Trophoblast cell (in vitro differentiated cells and primary cell): ENCODE results near the gene CCNY.

ENCODE experiments used
- DNase-seq, 2 donors: peaks; one replicate each; pipeline ENCODE4 v3.0.0-alpha.2; 2016
- H2AFZ ChIP-seq: 2 replicates; pipeline ENCODE4 v1.6.1; 2013; ENCODE audit warnings: low read length, moderate library complexity, mild to moderate bottlenecking; ENCODE audit not compliant: insufficient read depth, poor library complexity
- H2AK5ac ChIP-seq: 2 replicates; pipeline ENCODE4 v1.6.1; 2013; ENCODE audit warnings: mild to moderate bottlenecking, low read length
- H2BK120ac ChIP-seq: 2 replicates; pipeline ENCODE4 v1.6.1; 2013; ENCODE audit warnings: low read length, mild to moderate bottlenecking, moderate library complexity; ENCODE audit not compliant: insufficient read depth, poor library complexity
- H2BK12ac ChIP-seq: 2 replicates; pipeline ENCODE4 v1.6.1; 2013; ENCODE audit warnings: mild to moderate bottlenecking, low read length, moderate library complexity
- H2BK5ac ChIP-seq: 2 replicates; pipeline ENCODE4 v1.6.1; 2013; ENCODE audit warnings: low read length, low read depth, moderate library complexity, mild to moderate bottlenecking; ENCODE audit not compliant: poor library complexity
- H3K14ac ChIP-seq: 2 replicates; pipeline ENCODE4 v1.6.1; 2013; ENCODE audit warnings: mild to moderate bottlenecking, low read length
- H3K18ac ChIP-seq: 2 replicates; pipeline ENCODE4 v1.6.1; 2013; ENCODE audit warnings: mild to moderate bottlenecking, low read length
- H3K23ac ChIP-seq: 2 replicates; pipeline ENCODE4 v1.6.1; 2013; ENCODE audit warnings: low read length
- H3K27ac ChIP-seq: 2 replicates; pipeline ENCODE4 v1.5.1; 2013; ENCODE audit warnings: low read depth, mild to moderate bottlenecking, inconsistent platforms, low read length, moderate library complexity
- H3K27me3 ChIP-seq: 2 replicates; pipeline ENCODE4 v1.6.1; 2013; ENCODE audit warnings: inconsistent platforms, mild to moderate bottlenecking, low read length, moderate library complexity; ENCODE audit not compliant: insufficient read depth
- H3K36me3 ChIP-seq, 2 experiments: 1 replicate in 1 of 2; 2 replicates in 1 of 2; pipeline ENCODE4 v1.6.1; 2013; ENCODE audit warnings: low read length in 2 of 2, mild to moderate bottlenecking in 2 of 2, moderate library complexity in 1 of 2; ENCODE audit not compliant: insufficient read depth in 2 of 2, control insufficient read depth in 1 of 2
- H3K4ac ChIP-seq: 2 replicates; pipeline ENCODE4 v1.6.1; 2013; ENCODE audit warnings: low read depth, mild to moderate bottlenecking, low read length, moderate library complexity
- H3K4me1 ChIP-seq, 2 experiments: 1 replicate in 1 of 2; 2 replicates in 1 of 2; pipeline ENCODE4 v1.6.1; 2013; ENCODE audit warnings: low read length in 2 of 2, mild to moderate bottlenecking in 2 of 2, moderate library complexity in 1 of 2; ENCODE audit not compliant: insufficient read depth in 2 of 2, control insufficient read depth in 1 of 2
- H3K4me2 ChIP-seq: 2 replicates; pipeline ENCODE4 v1.6.1; 2013; ENCODE audit warnings: inconsistent platforms, mild to moderate bottlenecking, low read length, moderate library complexity
- H3K4me3 ChIP-seq: 2 replicates; pipeline ENCODE4 v1.5.1; 2013; ENCODE audit warnings: mild to moderate bottlenecking, low read depth, low read length, inconsistent platforms
- H3K79me1 ChIP-seq: one replicate; pipeline ENCODE4 v1.6.1; 2013; ENCODE audit warnings: low read length
- H3K79me2 ChIP-seq: 2 replicates; pipeline ENCODE4 v1.6.1; 2013; ENCODE audit warnings: low read length, mild to moderate bottlenecking; ENCODE audit not compliant: control insufficient read depth, insufficient read depth, poor library complexity
- H3K9ac ChIP-seq: 2 replicates; pipeline ENCODE4 v1.6.1; 2013; ENCODE audit warnings: mild to moderate bottlenecking, low read length
- H3K9me3 ChIP-seq: 2 replicates; pipeline ENCODE4 v1.6.1; 2013; ENCODE audit warnings: low read depth, mild to moderate bottlenecking, control low read depth, inconsistent platforms, low read length; ENCODE audit not compliant: insufficient read depth
- H4K12ac ChIP-seq: 2 replicates; pipeline ENCODE4 v1.6.1; 2013; ENCODE audit warnings: low read depth, mild to moderate bottlenecking, low read length, moderate library complexity
- H4K8ac ChIP-seq: 2 replicates; pipeline ENCODE4 v1.6.1; 2013; ENCODE audit warnings: low read depth, mild to moderate bottlenecking, low read length, moderate library complexity
- H4K91ac ChIP-seq: one replicate; pipeline ENCODE4 v1.6.1; 2013; ENCODE audit warnings: low read depth, mild to moderate bottlenecking, low read length, moderate library complexity
- WGBS: extraction: QIAGEN DNeasy Blood & Tissue Kit; methylation state at CpG from one replicate; pipeline ENCODE4 v1.1.7; 2013; ENCODE audit warnings: missing lambda C conversion rate; ENCODE audit not compliant: insufficient read length, insufficient coverage; ENCODE audit errors: extremely low coverage; 5-methylcytosine and 5-hydroxymethylcytosine counted together

The CCNY gene

DNA sequence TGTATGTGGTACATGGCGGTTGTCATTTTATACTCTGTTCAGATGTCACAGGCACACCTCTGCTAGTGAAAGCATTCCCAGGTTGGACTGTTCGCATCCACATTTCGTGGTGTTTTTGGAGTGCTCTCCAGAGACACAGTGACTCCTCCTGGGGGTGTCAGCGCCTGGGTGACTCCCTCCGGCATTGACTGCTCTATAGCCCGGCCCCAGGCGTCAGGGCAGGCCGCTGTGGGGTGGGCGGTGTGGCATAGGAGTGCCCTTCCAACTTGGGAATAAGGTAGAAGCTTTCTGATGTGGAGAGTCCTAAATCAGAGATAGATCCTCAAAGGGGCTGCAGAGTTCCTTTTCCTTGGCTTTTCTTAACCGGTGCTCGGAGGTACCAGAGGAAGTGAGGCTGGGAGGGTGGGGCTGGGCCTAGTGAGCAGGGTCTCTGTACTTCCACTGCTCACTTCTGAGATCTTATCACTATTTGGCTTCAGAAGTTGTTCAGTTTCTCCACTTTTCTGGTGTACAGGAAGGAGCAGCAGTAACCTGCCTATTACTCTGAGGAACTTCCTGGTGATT, 32.3 kb downstream of the CCNY start:
- no peak overlapping the region for H4K8ac ChIP-seq
- H3K27me3 ChIP-seq: no peaks in the 10 kb centered on the region
- peak overlapping the region; percentile 35 for H3K4ac ChIP-seq
- peaks cover 2% of the 10 kb centered on the region for H3K79me1 ChIP-seq
- H3K4me1 ChIP-seq: peaks cover 13 to 19% of the 10 kb centered on the region in 2 experiments
- H3K23ac ChIP-seq: no peak overlapping the region
- peaks cover 2% of the 10 kb centered on the region for H3K79me2 ChIP-seq
- H2BK5ac ChIP-seq: no peak overlapping the region
- DNase-seq: no peak
- H3K14ac ChIP-seq: no peak overlapping the region
- H3K36me3 ChIP-seq: no peaks in the 10 kb centered on the region
- H3K9me3 ChIP-seq: no peaks in the 10 kb centered on the region
- H4K12ac ChIP-seq: no peak overlapping the region
- H3K4me2 ChIP-seq: no peak overlapping the region
- no peak overlapping the region for H3K18ac ChIP-seq
- no peak overlapping the region for H3K4me3 ChIP-seq
- H2BK120ac ChIP-seq: no peak overlapping the region
- no peak overlapping the region for H2BK12ac ChIP-seq
- no peak overlapping the region for H2AK5ac ChIP-seq
- no peak overlapping the region for H3K27ac ChIP-seq
- no peak overlapping the region for H4K91ac ChIP-seq
- no peak overlapping the region for H2AFZ ChIP-seq
- H3K9ac ChIP-seq: no peak overlapping the region
- no CpG with 5 or more reads among the region's 11 CpGs for WGBS

GRCh38 chr10:35369049-35369611, 32.8 kb downstream of the CCNY start:
- H4K8ac ChIP-seq: no peak overlapping the region
- WGBS: no CpG with 5 or more reads among the region's 6 CpGs
- no peak overlapping the region for H3K4me2 ChIP-seq
- H3K18ac ChIP-seq: no peak overlapping the region
- peaks cover 2% of the 10 kb centered on the region for H3K79me2 ChIP-seq
- H3K27me3 ChIP-seq: no peaks in the 10 kb centered on the region
- DNase-seq: no peak
- no peak overlapping the region for H3K27ac ChIP-seq
- no peak overlapping the region for H2AFZ ChIP-seq
- no peak overlapping the region for H2BK12ac ChIP-seq
- H2BK5ac ChIP-seq: no peak overlapping the region
- H3K4ac ChIP-seq: no peak overlapping the region
- no peak overlapping the region for H4K91ac ChIP-seq
- no peak overlapping the region for H4K12ac ChIP-seq
- peaks cover 2% of the 10 kb centered on the region for H3K79me1 ChIP-seq
- H2BK120ac ChIP-seq: no peak overlapping the region
- H3K36me3 ChIP-seq: no peaks in the 10 kb centered on the region
- H3K14ac ChIP-seq: no peak overlapping the region
- H3K4me1 ChIP-seq: peaks cover 13 to 19% of the 10 kb centered on the region in 2 experiments
- no peak overlapping the region for H3K23ac ChIP-seq
- no peaks in the 10 kb centered on the region for H3K9me3 ChIP-seq
- no peak overlapping the region for H3K4me3 ChIP-seq
- H3K9ac ChIP-seq: peak overlapping the region; percentile 14
- H2AK5ac ChIP-seq: no peak overlapping the region

- Histone ChIP-seq H3K79me2 (peaks cover 2% of the 10 kb centered on the region), H3K36me3 (no peaks in the 10 kb centered on the region), H3K9me3 (no peaks in the 10 kb centered on the region), H2BK12ac (peak overlapping the region; percentile 33), H3K23ac (no peak overlapping the region), H2BK120ac (no peak overlapping the region), H4K91ac (no peak overlapping the region), H3K4me2 (no peak overlapping the region), H3K27ac (peak overlapping the region; percentile 23), H2AFZ (peak overlapping the region; percentile 43), H3K27me3 (no peaks in the 10 kb centered on the region), H4K12ac (no peak overlapping the region), H3K18ac (peak overlapping the region; percentile 32), H2BK5ac (no peak overlapping the region), H3K9ac (no peak overlapping the region), H3K79me1 (peaks cover 2% of the 10 kb centered on the region), H4K8ac (no peak overlapping the region), H3K14ac (no peak overlapping the region), H3K4me3 (no peak overlapping the region), H2AK5ac (no peak overlapping the region), H3K4me1 (peaks cover 13 to 19% of the 10 kb centered on the region in 2 experiments), H3K4ac (peak overlapping the region; percentile 14)
- WGBS: no CpG with 5 or more reads among the region's 3 CpGs
- no peak for DNase-seq
Observed at GRCh38 chr10:35371731-35372130, 35.4 kb downstream of the CCNY start.

DNA sequence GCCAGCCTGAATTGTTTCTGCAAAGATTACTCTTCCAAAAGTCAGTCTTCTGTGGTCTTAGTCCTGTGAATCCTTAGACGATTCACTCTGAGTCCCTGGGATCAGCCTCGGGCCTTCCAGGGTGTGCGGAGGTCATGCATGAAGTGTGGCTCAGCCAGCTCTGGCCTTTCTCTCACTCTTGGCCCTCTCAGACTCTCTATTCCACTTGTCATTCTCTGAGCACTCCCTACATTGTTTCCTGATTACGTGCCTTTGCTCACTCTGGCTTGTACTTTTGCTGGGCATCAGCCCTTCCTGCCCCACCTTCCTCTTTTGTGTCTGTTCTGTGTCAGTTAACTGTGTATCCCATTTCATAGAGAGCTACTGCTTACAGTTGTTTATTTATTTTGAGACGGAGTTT, 36.0 kb downstream of the CCNY start:
- Histone ChIP-seq H3K27me3 (no peaks in the 10 kb centered on the region), H3K36me3 (no peaks in the 10 kb centered on the region), H2BK12ac (no peak overlapping the region), H3K4me1 (peaks cover 13 to 19% of the 10 kb centered on the region in 2 experiments), H2AK5ac (no peak overlapping the region), H2BK5ac (no peak overlapping the region), H3K27ac (no peak overlapping the region), H4K12ac (no peak overlapping the region), H3K79me1 (peaks cover 2% of the 10 kb centered on the region), H3K4me3 (no peak overlapping the region), H4K8ac (no peak overlapping the region), H3K18ac (no peak overlapping the region), H3K9ac (no peak overlapping the region), H3K79me2 (peaks cover 2% of the 10 kb centered on the region), H3K23ac (no peak overlapping the region), H3K4ac (no peak overlapping the region), H3K9me3 (no peaks in the 10 kb centered on the region), H2BK120ac (no peak overlapping the region), H3K4me2 (peak overlapping the region; percentile 27), H4K91ac (no peak overlapping the region), H3K14ac (no peak overlapping the region), H2AFZ (no peak overlapping the region)
- no CpG with 5 or more reads among the region's 5 CpGs for WGBS
- DNase-seq: peak in 1 of 2 donors; percentile 20
